H9 (cell line): ENCODE data around the gene SPRR5. TPM values are rescaled to one million over a fixed set of nuclear protein-coding genes. Genes with fewer than 3 reads are reported as not detected.

Source experiments
- DNase-seq: peaks from one replicate; pipeline ENCODE4 v3.0.0-alpha.2; 2017
- H2AFZ ChIP-seq: one replicate; pipeline ENCODE4 v1.6.1; 2013; ENCODE audit warnings: mild to moderate bottlenecking, low read length, control low read depth, moderate library complexity
- H2AK5ac ChIP-seq: 2 replicates; pipeline ENCODE4 v1.6.1; 2013; ENCODE audit warnings: low read length, control low read depth, mixed read lengths; ENCODE audit not compliant: insufficient read length
- H2BK120ac ChIP-seq: one replicate; pipeline ENCODE4 v1.6.1; 2013; ENCODE audit warnings: low read depth, mild to moderate bottlenecking, low read length, control low read depth, inconsistent platforms; ENCODE audit not compliant: poor library complexity, severe bottlenecking
- H2BK12ac ChIP-seq: 2 replicates; pipeline ENCODE4 v1.6.1; 2013; ENCODE audit warnings: low read length, control low read depth, mixed read lengths, low read depth; ENCODE audit not compliant: insufficient read length
- H2BK15ac ChIP-seq: 2 replicates; pipeline ENCODE4 v1.6.1; 2013; ENCODE audit warnings: low read depth, low read length, control low read depth
- H2BK20ac ChIP-seq: one replicate; pipeline ENCODE4 v1.6.1; 2013; ENCODE audit warnings: low read depth, mild to moderate bottlenecking, low read length, control low read depth, inconsistent platforms; ENCODE audit not compliant: poor library complexity, severe bottlenecking
- H2BK5ac ChIP-seq: 2 replicates; pipeline ENCODE4 v1.6.1; 2013; ENCODE audit warnings: low read length, control low read depth, mixed read lengths; ENCODE audit not compliant: insufficient read length
- H3K14ac ChIP-seq: 2 replicates; pipeline ENCODE4 v1.6.1; 2013; ENCODE audit warnings: low read length, control low read depth; ENCODE audit not compliant: insufficient read depth
- H3K18ac ChIP-seq: 2 replicates; pipeline ENCODE4 v1.6.1; 2013; ENCODE audit warnings: low read depth, mild to moderate bottlenecking, mixed read lengths, low read length, control low read depth; ENCODE audit not compliant: insufficient read length
- H3K23ac ChIP-seq: 2 replicates; pipeline ENCODE4 v1.6.1; 2013; ENCODE audit warnings: low read length, control low read depth, mixed read lengths, low read depth; ENCODE audit not compliant: insufficient read length
- H3K23me2 ChIP-seq: 2 replicates; pipeline ENCODE4 v1.6.1; 2013; ENCODE audit warnings: low read depth, mild to moderate bottlenecking, mixed read lengths, low read length, control low read depth; ENCODE audit not compliant: insufficient read length, poor library complexity, severe bottlenecking
- H3K27ac ChIP-seq: 2 replicates; pipeline ENCODE4 v1.5.1; 2013; ENCODE audit warnings: low read length, control low read depth, mixed read lengths, low read depth; ENCODE audit not compliant: insufficient read length
- H3K27me3 ChIP-seq: 2 replicates; pipeline ENCODE4 v1.6.1; 2013; ENCODE audit warnings: low read length, control low read depth, inconsistent platforms; ENCODE audit not compliant: insufficient read depth
- H3K4ac ChIP-seq: 2 replicates; pipeline ENCODE4 v1.6.1; 2013; ENCODE audit warnings: low read depth, mild to moderate bottlenecking, control low read depth, inconsistent platforms, low read length, moderate library complexity
- H3K4me1 ChIP-seq: 2 replicates; pipeline ENCODE4 v1.6.1; 2013; ENCODE audit warnings: low read length, control low read depth, inconsistent platforms; ENCODE audit not compliant: insufficient read depth
- H3K4me2 ChIP-seq: 2 replicates; pipeline ENCODE4 v1.6.1; 2013; ENCODE audit warnings: low read length, control low read depth, mixed read lengths; ENCODE audit not compliant: insufficient read length, insufficient read depth
- H3K56ac ChIP-seq: 2 replicates; pipeline ENCODE4 v1.6.1; 2013; ENCODE audit warnings: low read depth, mild to moderate bottlenecking, mixed read lengths, low read length, control low read depth; ENCODE audit not compliant: insufficient read length
- H3K79me1 ChIP-seq: 2 replicates; pipeline ENCODE4 v1.6.1; 2013; ENCODE audit warnings: low read depth, mild to moderate bottlenecking, moderate library complexity, low read length, control low read depth, inconsistent platforms; ENCODE audit not compliant: insufficient read depth, poor library complexity, severe bottlenecking
- H3K79me2 ChIP-seq: 2 replicates; pipeline ENCODE4 v1.6.1; 2013; ENCODE audit warnings: low read length, control low read depth, inconsistent platforms; ENCODE audit not compliant: insufficient read depth
- H3K9ac ChIP-seq: 2 replicates; pipeline ENCODE4 v1.6.1; 2013; ENCODE audit warnings: low read length, control low read depth, mixed read lengths; ENCODE audit not compliant: insufficient read length; ENCODE audit errors: extremely low read depth
- H3K9me3 ChIP-seq: one replicate; pipeline ENCODE4 v1.6.1; 2013; ENCODE audit warnings: low read depth, low read length, inconsistent platforms; ENCODE audit not compliant: control insufficient read depth
- H3T11ph ChIP-seq: one replicate; pipeline ENCODE4 v1.6.1; 2013; ENCODE audit warnings: mild to moderate bottlenecking, low read length, control low read depth, inconsistent platforms
- H4K20me1 ChIP-seq: one replicate; pipeline ENCODE4 v1.6.1; 2013; ENCODE audit not compliant: control insufficient read depth, insufficient read length, insufficient read depth
- H4K5ac ChIP-seq: 2 replicates; pipeline ENCODE4 v1.6.1; 2013; ENCODE audit warnings: low read depth, mild to moderate bottlenecking, mixed read lengths, low read length, control low read depth; ENCODE audit not compliant: insufficient read length
- H4K8ac ChIP-seq: replicated peaks from 2 replicates; pipeline ENCODE4 v1.6.1; 2013; ENCODE audit warnings: low read length, control low read depth, mixed read lengths, low read depth; ENCODE audit not compliant: insufficient read length
- H4K91ac ChIP-seq: 2 replicates; pipeline ENCODE4 v1.6.1; 2013; ENCODE audit warnings: low read depth, mild to moderate bottlenecking, moderate library complexity, mixed read lengths, low read length, control low read depth; ENCODE audit not compliant: insufficient read length
- H3K27ac Mint-ChIP-seq, 3 experiments: 2 replicates in 2 of 3; 3 replicates in 1 of 3; pipeline ENCODE4 v1.8.0; 2020 to 2021; ENCODE audit warnings: mixed read lengths in 3 of 3, mild to moderate bottlenecking in 1 of 3, moderate library complexity in 1 of 3
- H3K27me3 Mint-ChIP-seq: 2 replicates; pipeline ENCODE4 v1.8.0; 2021; ENCODE audit warnings: low read depth, mild to moderate bottlenecking, moderate library complexity, mixed read lengths
- H3K36me3 Mint-ChIP-seq, 3 experiments: 2 replicates in 2 of 3; 3 replicates in 1 of 3; pipeline ENCODE4 v1.8.0; 2020 to 2021; ENCODE audit warnings: low read depth in 3 of 3, mixed read lengths in 3 of 3; ENCODE audit not compliant: insufficient read depth in 1 of 3
- H3K4me1 Mint-ChIP-seq, 2 experiments: 2 replicates each; pipeline ENCODE4 v1.8.0; 2020; ENCODE audit warnings: mixed read lengths in 2 of 2
- H3K4me3 Mint-ChIP-seq, 2 experiments: 2 replicates in 1 of 2; 3 replicates in 1 of 2; pipeline ENCODE4 v1.8.0; 2020 to 2021; ENCODE audit warnings: mild to moderate bottlenecking in 2 of 2, mixed read lengths in 2 of 2, moderate library complexity in 1 of 2
- H3K9me3 Mint-ChIP-seq, 2 experiments: 2 replicates in 1 of 2; 3 replicates in 1 of 2; pipeline ENCODE4 v1.8.0; 2020; ENCODE audit warnings: mild to moderate bottlenecking in 2 of 2, mixed read lengths in 2 of 2, moderate library complexity in 1 of 2
- WGBS: extraction: QIAGEN DNeasy Blood & Tissue Kit; methylation state at CpG from one replicate; pipeline ENCODE4 v1.1.7; 2013; ENCODE audit warnings: missing lambda C conversion rate, low lambda C conversion rate, mixed read lengths; ENCODE audit not compliant: insufficient read length; ENCODE audit errors: extremely low coverage; 5-methylcytosine and 5-hydroxymethylcytosine counted together
- total RNA-seq: library from RNA; stranded (reverse); gene quantifications from 2 replicates; pipeline ENCODE4 v1.2.1, GENCODE V29; 2021
- TF ChIP-seq, protein P1 (sequence below): fragments of 200-600 bp; sonication (generic); conservative IDR thresholded peaks from 3 replicates; pipeline ENCODE4 v1.8.0; 2021; ENCODE audit warnings: antibody characterized with exemption, mild to moderate bottlenecking

SPRR5 gene
- total RNA-seq, 1 experiment from 2014 or later, result not detected

- Histone ChIP-seq H2BK20ac (no peak overlapping the region), H3K56ac (no peak overlapping the region), H3K27me3 (no peaks in the 10 kb centered on the region), H4K8ac (no peak overlapping the region), H3K9me3 (no peaks in the 10 kb centered on the region), H2AFZ (no peak overlapping the region), H2BK12ac (no peak overlapping the region), H3K4me1 (no peaks in the 10 kb centered on the region), H3T11ph (no peak overlapping the region), H3K79me2 (no peaks in the 10 kb centered on the region), H3K9ac (no peak overlapping the region), H3K18ac (no peak overlapping the region), H3K79me1 (no peaks in the 10 kb centered on the region), H3K4me2 (no peak overlapping the region), H2BK15ac (no peak overlapping the region), H2AK5ac (no peak overlapping the region), H3K23me2 (no peaks in the 10 kb centered on the region), H3K4ac (no peak overlapping the region), H2BK120ac (no peak overlapping the region), H2BK5ac (no peak overlapping the region), H3K23ac (no peak overlapping the region), H4K5ac (no peak overlapping the region), H4K91ac (no peak overlapping the region), H3K27ac (no peak overlapping the region), H4K20me1 (no peaks in the 10 kb centered on the region), H3K14ac (no peak overlapping the region)
- Mint-ChIP-seq H3K9me3 (peaks cover 37 to 44% of the 10 kb centered on the region in 2 experiments), H3K27me3 (no peaks in the 10 kb centered on the region; the same call in 1 of the 2 replicates), H3K27ac (no peak overlapping the region), H3K36me3 (peaks cover 0 to 4% (median 3%) of the 10 kb centered on the region in 3 experiments; a peak in 3 of 7 replicates), H3K4me3 (no peak overlapping the region), H3K4me1 (no peaks in the 10 kb centered on the region)
- TF ChIP-seq, protein P1, sequence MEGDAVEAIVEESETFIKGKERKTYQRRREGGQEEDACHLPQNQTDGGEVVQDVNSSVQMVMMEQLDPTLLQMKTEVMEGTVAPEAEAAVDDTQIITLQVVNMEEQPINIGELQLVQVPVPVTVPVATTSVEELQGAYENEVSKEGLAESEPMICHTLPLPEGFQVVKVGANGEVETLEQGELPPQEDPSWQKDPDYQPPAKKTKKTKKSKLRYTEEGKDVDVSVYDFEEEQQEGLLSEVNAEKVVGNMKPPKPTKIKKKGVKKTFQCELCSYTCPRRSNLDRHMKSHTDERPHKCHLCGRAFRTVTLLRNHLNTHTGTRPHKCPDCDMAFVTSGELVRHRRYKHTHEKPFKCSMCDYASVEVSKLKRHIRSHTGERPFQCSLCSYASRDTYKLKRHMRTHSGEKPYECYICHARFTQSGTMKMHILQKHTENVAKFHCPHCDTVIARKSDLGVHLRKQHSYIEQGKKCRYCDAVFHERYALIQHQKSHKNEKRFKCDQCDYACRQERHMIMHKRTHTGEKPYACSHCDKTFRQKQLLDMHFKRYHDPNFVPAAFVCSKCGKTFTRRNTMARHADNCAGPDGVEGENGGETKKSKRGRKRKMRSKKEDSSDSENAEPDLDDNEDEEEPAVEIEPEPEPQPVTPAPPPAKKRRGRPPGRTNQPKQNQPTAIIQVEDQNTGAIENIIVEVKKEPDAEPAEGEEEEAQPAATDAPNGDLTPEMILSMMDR, result no peak
- no peak for DNase-seq
- no CpG with 5 or more reads among the region's 2 CpGs for WGBS
Measured at GRCh38 chr1:152933196-152933595, 13.8 kb upstream of the SPRR5 start.
